Activated naive CD8-positive, alpha-beta T cell treated with anti-CD3 and anti-CD28 coated beads, Interleukin-2, amount 50 U/mL, for 24 hours (primary cell): Measurements from ENCODE around the gene CFAP65.

Experiments used
- ATAC-seq: fragments of 150-1000 bp; cut with Tn5 transposase; one replicate; pipeline ENCODE4 v1.10.0; 2021
- DNase-seq: peaks from one replicate; pipeline ENCODE4 v3.0.0; 2021
- H3K27ac Mint-ChIP-seq: one replicate; pipeline ENCODE4 v1.8.0; 2021; ENCODE audit warnings: mild to moderate bottlenecking, mixed read lengths
- H3K27me3 Mint-ChIP-seq: one replicate; pipeline ENCODE4 v1.8.0; 2021; ENCODE audit warnings: mixed read lengths
- H3K36me3 Mint-ChIP-seq: one replicate; pipeline ENCODE4 v1.8.0; 2021; ENCODE audit warnings: low read depth, mixed read lengths
- H3K4me1 Mint-ChIP-seq: one replicate; pipeline ENCODE4 v1.8.0; 2021; ENCODE audit warnings: mixed read lengths
- H3K4me3 Mint-ChIP-seq: one replicate; pipeline ENCODE4 v1.8.0; 2021; ENCODE audit warnings: mild to moderate bottlenecking, moderate library complexity, mixed read lengths
- H3K9me3 Mint-ChIP-seq: one replicate; pipeline ENCODE4 v1.8.0; 2021; ENCODE audit warnings: mixed read lengths

The CFAP65 gene

DNA sequence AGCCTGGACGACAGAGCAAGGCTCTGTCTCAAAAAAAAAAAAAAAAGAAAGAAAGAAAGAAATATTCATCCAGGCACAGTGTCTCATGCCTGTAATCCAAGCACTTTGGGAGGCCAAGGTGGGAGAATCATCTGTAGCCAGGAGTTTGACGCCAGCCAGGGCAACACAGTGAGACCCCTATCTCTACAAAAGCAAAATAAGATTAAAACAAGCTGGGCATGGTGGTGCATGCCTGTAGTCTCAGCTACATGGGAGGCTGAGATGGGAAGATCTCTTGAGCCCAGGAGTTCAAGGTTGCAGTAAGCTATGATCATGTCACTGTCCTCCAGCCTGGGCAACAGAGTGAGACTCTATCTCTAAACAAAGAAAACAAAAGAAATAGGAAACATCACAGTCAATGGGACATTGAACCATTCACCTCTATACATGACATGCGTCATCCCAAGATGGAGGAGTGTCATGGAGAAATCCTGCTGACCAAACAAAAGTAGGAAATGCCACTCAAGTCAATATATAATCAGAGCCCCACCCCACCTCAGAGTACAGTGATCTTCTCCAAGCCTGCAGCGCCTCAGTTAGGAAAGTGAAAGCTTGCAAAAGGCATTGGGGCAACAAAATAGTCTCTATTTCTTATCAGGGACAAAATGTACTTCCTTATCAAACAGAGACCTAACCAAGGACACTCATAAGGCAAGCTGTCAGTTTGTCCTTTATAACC, 66.1 kb downstream of the CFAP65 start:
- DNase-seq = no peak
- Mint-ChIP-seq H3K27ac (no peak overlapping the region), H3K9me3 (no peaks in the 10 kb centered on the region), H3K4me3 (no peak overlapping the region), H3K36me3 (no peaks in the 10 kb centered on the region), H3K4me1 (peaks cover 5% of the 10 kb centered on the region), H3K27me3 (peaks cover 72% of the 10 kb centered on the region)
- ATAC-seq = no peak

DNA sequence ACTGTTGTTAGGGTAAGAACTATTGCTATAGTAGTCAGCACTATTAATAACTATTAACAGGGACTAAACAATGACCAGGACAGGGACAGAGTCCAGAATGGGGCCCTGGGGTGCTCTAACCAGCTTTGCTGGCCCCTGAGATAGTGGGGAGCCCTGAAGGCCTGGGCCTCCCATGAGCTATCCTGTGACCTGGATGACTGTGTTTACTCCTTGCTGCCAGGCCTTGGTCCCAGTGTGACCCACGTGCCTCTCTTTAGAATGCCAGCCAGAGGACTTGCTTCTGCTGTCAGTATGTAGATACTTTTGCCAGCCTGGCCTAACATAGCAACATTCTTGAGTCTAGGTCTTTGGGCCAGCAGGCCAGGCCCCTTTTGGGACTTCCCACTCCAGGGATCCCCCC, 70.4 kb downstream of the CFAP65 start:
- no peaks in the 10 kb centered on the region for H3K36me3 Mint-ChIP-seq
- no peak overlapping the region for H3K27ac Mint-ChIP-seq
- ATAC-seq (no peak), DNase-seq (no peak)
- H3K4me1 Mint-ChIP-seq = no peaks in the 10 kb centered on the region
- H3K27me3 Mint-ChIP-seq = peaks cover 60% of the 10 kb centered on the region
- H3K4me3 Mint-ChIP-seq = no peak overlapping the region
- H3K9me3 Mint-ChIP-seq = no peaks in the 10 kb centered on the region

DNA sequence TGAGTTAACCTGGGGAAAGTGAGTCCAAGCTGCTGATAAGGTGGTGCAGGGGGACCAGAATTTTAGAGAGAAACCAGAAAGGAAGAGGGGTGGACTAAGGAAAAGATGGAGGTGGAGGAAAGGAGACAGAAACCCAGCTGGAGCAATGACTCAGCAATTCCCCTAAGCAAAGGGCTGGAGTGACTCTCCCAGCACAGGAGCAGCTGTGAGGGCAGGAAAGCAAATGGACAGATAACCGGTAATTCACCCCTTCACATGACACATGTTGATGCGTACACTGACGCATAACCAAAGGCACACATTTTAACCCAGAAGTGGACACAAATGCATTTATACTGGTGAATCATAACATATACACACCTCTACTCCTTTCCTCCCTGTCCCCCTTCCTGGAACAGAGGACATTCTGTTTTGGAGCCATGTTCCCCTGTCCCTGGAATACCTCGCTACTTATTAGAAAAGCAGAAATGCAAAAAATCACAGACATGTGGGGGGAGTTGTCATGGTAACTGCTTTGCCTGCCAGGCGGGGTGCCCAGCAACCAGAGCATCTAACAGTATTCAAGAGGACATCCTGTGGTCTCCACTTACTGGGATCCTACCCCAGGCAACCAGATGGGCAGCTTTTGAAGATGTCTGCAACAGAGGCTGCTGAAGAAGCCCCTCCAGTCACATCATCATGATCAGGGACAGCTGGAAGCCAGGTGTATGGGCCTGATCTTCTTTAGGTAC, 77.1 kb downstream of the CFAP65 start:
- DNase-seq = no peak
- Mint-ChIP-seq H3K27ac (no peak overlapping the region), H3K9me3 (no peaks in the 10 kb centered on the region), H3K4me1 (peaks cover 10% of the 10 kb centered on the region), H3K27me3 (peaks cover 68% of the 10 kb centered on the region), H3K4me3 (no peak overlapping the region), H3K36me3 (no peaks in the 10 kb centered on the region)
- ATAC-seq = no peak

DNA sequence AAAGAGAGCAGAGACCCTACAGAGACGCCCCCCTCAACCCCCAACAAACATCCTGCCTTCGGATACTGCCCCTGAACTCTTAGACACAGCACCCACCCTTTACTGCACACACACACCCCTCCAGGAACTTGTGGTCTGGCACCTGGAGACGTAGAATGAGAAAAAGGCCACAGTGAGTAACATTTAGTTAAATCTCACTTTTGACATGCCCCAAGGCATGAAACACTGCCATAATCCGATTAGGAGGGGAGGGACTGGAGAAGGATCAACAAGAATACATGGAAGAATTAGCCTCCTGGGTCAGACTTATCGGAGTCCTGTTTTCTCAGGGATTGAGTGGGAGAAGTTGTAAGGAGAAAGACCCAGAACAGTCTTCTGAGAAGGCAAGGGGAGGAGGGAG, 77.7 kb downstream of the CFAP65 start:
- Mint-ChIP-seq H3K27ac (no peak overlapping the region), H3K9me3 (no peaks in the 10 kb centered on the region), H3K4me1 (peaks cover 11% of the 10 kb centered on the region), H3K4me3 (no peak overlapping the region), H3K36me3 (no peaks in the 10 kb centered on the region), H3K27me3 (peaks cover 71% of the 10 kb centered on the region)
- no peak for DNase-seq
- ATAC-seq = no peak

DNA sequence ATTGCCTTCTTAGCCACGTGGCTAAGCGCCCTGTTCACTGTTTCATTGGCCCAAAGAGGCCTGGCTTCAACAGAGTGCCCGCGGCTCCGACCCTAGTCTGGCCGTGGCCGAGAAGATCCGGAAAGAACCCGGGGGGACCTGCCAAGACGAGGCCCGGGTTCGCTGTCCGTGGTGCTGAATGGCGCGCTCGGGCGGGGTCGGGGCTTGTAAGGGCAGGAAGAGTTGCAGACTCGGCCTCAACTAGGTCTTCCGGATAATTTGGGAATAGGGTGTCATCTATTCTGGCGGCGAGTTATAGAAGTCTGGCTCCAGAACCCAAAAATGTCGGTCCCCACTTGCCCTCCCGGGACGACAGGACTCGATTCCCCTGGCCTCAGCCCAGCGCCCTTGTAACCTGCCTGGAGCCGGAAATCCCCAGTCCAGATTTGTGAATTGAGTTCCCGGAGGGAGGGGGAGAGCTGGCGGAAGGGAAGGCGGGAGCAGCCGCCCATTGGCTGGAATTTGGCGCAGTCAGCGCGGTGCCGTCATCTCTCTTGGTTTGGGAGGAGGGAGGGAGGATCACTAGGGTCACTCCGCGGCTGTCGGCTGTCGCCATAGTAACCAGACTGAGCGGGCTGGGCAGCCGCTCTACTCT, 78.3 kb downstream of the CFAP65 start:
- ATAC-seq (no peak), DNase-seq (peak; percentile 64)
- Mint-ChIP-seq H3K36me3 (no peaks in the 10 kb centered on the region), H3K27ac (no peak overlapping the region), H3K9me3 (no peaks in the 10 kb centered on the region), H3K27me3 (peaks cover 74% of the 10 kb centered on the region), H3K4me1 (peaks cover 11% of the 10 kb centered on the region), H3K4me3 (no peak overlapping the region)

DNA sequence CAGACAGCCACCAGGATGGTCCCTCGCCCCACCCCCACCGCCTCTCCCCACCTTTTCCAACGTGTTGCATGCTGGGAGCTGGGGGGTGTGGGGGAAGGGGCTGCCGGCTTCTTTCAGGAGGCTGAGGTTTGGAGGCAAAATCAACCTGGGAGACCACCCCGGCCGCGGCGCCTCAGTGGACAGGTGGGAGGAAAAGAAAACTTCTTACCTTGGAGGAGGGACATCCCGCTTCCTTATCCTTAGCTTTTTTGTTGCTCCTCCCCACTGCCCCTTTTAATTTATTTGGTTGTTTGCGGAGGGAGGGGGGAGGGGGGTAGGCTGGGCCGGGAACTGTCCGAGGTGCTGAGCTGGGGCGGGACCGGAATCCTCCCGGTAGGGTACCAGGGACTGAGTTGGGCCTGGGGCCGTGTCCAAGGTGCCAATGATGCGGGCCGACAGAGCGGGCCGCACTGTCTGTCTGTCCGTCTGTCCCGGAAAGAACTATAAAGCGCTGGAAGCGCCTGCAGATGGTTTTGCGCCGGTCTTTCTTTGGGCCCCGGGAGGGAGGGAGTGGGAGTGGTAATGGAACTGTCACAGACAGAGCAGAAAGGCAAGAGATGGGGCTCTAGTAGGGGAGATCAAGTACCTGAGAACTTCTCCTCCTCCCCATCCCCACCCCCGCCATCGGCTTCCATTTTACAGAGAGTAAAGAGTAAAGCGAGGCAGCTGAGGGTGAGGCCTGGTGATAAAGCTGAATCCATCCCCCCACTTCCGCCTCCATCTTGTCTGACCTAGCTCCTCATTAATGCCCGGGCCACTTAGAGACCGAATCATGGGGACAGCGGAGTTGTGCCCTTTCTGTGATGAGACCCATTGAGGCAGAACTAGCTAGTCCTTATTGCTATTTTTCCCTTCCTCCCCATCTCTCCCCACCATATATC, 79.4 kb downstream of the CFAP65 start:
- ATAC-seq (no peak), DNase-seq (no peak)
- Mint-ChIP-seq H3K27ac (no peak overlapping the region), H3K36me3 (no peaks in the 10 kb centered on the region), H3K27me3 (peaks cover 77% of the 10 kb centered on the region), H3K4me1 (peaks cover 11% of the 10 kb centered on the region), H3K4me3 (no peak overlapping the region), H3K9me3 (no peaks in the 10 kb centered on the region)

DNA sequence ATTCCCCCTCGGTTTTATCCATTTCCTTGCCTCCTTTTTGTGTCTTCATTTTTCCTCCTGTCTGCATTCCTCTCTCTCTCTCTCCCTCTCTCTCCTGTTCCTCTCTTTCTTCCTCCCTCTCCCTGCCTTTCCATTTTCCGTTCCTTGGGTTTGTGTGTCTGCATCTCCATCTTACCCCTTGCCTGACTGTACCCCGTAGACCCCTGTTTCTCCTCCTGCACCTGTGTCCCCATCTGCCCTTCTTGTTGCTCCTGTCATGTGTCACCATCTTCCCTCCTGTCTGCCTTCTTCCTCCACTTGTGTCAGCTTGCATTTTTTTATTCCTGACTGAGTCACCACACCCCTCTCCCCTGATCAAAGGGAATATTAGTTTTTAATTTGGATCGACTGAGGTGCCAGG, 80.1 kb downstream of the CFAP65 start:
- peak overlapping the region; percentile 34 for H3K4me3 Mint-ChIP-seq
- H3K27me3 Mint-ChIP-seq = peaks cover 77% of the 10 kb centered on the region
- no peaks in the 10 kb centered on the region for H3K9me3 Mint-ChIP-seq
- H3K36me3 Mint-ChIP-seq = no peaks in the 10 kb centered on the region
- peaks cover 11% of the 10 kb centered on the region for H3K4me1 Mint-ChIP-seq
- no peak for DNase-seq
- peak overlapping the region; percentile 35 for H3K27ac Mint-ChIP-seq
- ATAC-seq = no peak

DNA sequence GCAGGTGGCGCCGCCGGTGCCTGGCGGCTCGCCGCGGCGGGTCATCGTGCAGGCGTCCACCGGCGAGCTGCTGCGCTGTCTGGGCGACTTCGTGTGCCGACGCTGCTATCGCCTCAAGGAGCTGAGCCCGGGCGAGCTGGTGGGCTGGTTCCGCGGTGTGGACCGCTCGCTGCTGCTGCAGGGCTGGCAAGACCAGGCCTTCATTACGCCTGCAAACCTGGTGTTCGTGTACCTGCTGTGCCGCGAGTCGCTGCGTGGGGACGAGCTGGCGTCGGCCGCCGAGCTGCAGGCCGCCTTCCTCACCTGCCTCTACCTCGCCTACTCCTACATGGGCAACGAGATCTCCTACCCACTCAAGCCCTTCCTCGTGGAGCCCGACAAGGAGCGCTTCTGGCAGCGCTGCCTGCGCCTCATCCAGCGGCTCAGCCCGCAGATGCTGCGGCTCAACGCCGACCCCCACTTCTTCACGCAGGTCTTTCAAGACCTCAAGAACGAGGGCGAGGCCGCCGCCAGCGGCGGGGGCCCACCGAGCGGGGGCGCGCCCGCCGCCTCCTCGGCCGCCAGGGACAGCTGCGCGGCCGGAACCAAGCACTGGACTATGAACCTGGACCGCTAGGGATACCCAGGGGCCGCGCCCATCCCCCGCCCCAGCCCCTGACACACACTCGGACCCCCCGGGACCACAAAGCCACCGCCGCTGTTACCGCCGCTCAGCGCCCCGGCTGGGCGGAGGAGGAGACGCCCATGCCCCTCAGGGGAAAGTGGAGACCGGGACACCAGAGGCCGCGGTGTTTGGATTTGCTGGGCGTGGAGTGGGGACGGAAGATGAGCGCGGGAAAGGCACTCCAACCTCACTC, 80.8 kb downstream of the CFAP65 start:
- H3K4me1 Mint-ChIP-seq = peaks cover 11% of the 10 kb centered on the region
- ATAC-seq (no peak), DNase-seq (no peak)
- H3K27me3 Mint-ChIP-seq = peaks cover 74% of the 10 kb centered on the region
- peak overlapping the region; percentile 49 for H3K4me3 Mint-ChIP-seq
- H3K36me3 Mint-ChIP-seq = no peaks in the 10 kb centered on the region
- no peaks in the 10 kb centered on the region for H3K9me3 Mint-ChIP-seq
- no peak overlapping the region for H3K27ac Mint-ChIP-seq

DNA sequence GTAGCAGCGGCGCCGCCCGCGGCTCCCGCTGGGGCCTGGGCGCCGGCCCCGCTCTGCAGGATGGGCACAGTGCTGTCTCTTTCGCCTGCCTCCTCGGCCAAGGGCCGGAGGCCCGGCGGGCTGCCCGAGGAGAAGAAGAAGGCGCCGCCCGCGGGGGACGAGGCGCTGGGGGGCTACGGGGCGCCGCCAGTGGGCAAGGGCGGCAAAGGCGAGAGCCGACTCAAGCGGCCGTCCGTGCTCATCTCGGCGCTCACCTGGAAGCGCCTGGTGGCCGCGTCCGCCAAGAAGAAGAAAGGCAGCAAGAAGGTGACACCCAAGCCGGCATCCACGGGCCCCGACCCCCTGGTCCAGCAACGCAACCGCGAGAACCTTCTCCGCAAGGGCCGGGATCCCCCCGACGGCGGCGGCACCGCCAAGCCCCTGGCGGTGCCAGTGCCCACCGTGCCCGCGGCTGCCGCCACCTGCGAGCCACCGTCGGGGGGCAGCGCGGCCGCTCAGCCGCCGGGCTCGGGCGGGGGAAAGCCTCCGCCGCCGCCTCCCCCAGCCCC, 81.5 kb downstream of the CFAP65 start:
- H3K36me3 Mint-ChIP-seq = no peaks in the 10 kb centered on the region
- H3K9me3 Mint-ChIP-seq = no peaks in the 10 kb centered on the region
- no peak overlapping the region for H3K27ac Mint-ChIP-seq
- H3K4me1 Mint-ChIP-seq = peaks cover 11% of the 10 kb centered on the region
- DNase-seq (no peak), ATAC-seq (no peak)
- H3K27me3 Mint-ChIP-seq = peaks cover 74% of the 10 kb centered on the region
- H3K4me3 Mint-ChIP-seq = no peak overlapping the region

DNA sequence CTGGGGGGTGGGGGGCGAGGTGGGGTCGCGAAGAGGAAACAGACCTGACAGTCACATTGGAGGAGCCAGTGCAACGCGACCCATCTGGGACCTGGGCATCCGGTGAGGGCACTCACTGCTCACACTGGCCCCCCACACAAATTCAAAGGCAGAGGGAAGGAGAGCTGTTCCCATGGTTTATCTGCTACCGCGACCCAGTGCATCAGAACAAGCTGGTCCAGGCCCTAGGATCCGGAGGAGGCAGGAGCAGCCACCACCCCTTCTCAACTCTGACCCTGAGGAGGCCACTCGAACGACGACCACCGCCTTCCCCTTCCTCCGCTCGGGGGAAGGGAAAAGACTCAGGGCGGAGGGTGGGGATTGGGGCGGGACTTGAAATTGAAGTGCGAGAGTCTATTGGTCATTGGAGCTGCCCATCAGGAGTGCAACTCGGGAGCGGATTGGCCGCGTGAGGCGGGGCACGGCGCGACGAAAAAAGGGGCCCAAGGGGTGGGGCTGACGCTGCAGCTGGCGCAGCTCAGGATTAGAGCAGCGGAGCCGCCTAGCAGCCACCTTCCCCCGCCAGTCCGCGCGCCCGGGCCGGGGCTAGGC, 82.1 kb downstream of the CFAP65 start, which contains the start of gene CDK5R2:
Gene CDK5R2 (plus strand): TSS at position 526 of the 591 bp plus-strand sequence. CDS start 155 bp downstream, outside the sequence.
- ATAC-seq (peak; percentile 97), DNase-seq (peak; percentile 85)
- H3K4me1 Mint-ChIP-seq = peaks cover 11% of the 10 kb centered on the region
- peaks cover 69% of the 10 kb centered on the region for H3K27me3 Mint-ChIP-seq
- H3K36me3 Mint-ChIP-seq = no peaks in the 10 kb centered on the region
- H3K9me3 Mint-ChIP-seq = no peaks in the 10 kb centered on the region
- no peak within 1 kb of the TSS for H3K27ac Mint-ChIP-seq
- peak within 1 kb of the TSS; percentile 62 for H3K4me3 Mint-ChIP-seq

DNA sequence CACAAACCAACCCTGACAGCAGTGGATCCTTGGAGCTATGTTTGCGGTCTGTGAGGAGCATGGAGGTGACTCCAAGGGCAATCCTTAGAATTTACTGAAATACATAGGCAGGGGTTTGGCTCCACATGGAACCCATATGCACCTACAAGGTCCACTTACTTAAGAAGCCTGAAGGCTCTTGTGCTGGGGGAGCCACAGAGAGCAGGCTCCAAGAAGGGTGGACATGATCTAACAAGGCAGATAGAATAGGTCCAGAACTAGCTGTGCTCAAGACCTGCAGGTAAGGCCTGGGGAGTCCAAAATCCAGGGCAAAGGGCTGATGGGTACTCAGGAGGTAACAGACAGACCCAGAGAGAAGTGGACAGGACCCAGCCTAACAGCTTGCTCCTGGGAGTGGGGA, 83.0 kb downstream of the CFAP65 start:
- no peaks in the 10 kb centered on the region for H3K36me3 Mint-ChIP-seq
- H3K4me1 Mint-ChIP-seq = peaks cover 11% of the 10 kb centered on the region
- ATAC-seq (no peak), DNase-seq (no peak)
- H3K27ac Mint-ChIP-seq = no peak overlapping the region
- H3K9me3 Mint-ChIP-seq = no peaks in the 10 kb centered on the region
- H3K4me3 Mint-ChIP-seq = no peak overlapping the region
- H3K27me3 Mint-ChIP-seq = peaks cover 65% of the 10 kb centered on the region

DNA sequence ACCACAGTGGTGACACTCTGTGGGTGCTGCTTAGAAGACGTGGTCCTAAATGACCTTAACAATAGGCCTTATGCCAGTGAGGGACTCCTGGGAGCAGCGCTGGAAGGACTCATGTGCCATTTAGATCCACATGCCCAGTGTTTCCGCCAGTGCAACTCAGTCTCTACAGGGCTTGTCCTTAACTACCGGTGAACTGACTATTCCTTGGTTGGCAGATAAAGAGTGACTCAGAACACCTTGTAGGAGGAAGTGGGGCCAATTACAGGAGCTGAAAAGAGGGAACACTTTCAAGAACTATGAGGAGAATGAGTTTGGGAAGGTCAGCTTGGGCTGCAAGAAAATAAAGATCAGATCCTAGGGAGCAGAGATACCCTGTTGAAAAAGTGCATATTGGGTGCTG, 83.6 kb downstream of the CFAP65 start:
- Mint-ChIP-seq H3K36me3 (no peaks in the 10 kb centered on the region), H3K27ac (no peak overlapping the region), H3K4me1 (peaks cover 11% of the 10 kb centered on the region), H3K27me3 (peaks cover 64% of the 10 kb centered on the region), H3K4me3 (no peak overlapping the region), H3K9me3 (no peaks in the 10 kb centered on the region)
- ATAC-seq (no peak), DNase-seq (no peak)

DNA sequence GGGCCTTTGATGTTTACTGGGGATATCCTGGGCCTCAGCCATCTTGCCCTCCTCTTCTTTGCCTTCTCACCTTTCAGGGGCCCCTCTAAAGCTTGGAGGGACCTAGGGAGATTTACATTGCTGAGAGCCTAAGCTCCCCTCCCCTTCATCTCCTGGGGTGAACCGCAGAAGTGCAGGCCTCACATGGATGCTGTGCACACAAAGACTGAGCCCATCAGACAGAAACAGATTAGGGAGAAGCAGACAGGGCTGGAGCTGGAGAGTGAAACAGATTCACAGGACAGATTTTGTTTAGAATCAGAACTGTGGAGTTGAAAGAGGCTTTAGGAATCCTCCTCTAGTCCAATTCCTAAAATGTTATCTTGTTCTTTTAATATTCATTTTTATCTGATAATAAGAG, 85.3 kb downstream of the CFAP65 start:
- DNase-seq = no peak
- H3K27me3 Mint-ChIP-seq = peaks cover 56% of the 10 kb centered on the region
- peaks cover 7% of the 10 kb centered on the region for H3K4me1 Mint-ChIP-seq
- H3K9me3 Mint-ChIP-seq = no peaks in the 10 kb centered on the region
- H3K27ac Mint-ChIP-seq = no peak overlapping the region
- no peak overlapping the region for H3K4me3 Mint-ChIP-seq
- H3K36me3 Mint-ChIP-seq = no peaks in the 10 kb centered on the region
- ATAC-seq = no peak
